Measurements from ENCODE around the gene CX3CR1.

CX3CR1 gene

DNA sequence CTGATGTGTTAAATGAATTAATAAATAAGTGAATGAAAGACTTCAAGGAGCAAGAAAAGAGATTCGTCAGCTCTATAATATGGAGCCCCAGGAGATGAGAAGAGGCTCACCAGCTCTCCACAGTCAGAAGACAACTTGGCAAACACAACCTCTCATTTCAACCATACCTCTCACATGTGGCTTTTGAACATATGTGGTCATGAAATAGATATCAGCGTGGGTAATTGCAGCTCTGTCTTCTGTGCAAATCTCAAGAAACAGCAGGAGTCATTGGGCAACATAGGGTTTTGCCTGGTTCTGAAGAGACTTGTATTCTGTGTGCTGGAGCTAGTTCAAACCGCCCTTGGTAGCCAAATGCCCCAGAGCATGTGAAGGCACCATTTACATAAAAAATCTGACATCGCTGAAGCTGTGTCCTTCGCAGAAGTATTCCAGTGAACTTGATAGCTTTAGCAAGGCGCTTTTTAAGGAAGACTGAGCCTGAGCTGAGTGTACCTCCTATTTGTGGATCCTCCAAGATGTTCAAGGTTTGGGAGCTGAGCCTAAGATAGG is 8.4 kb downstream of the CX3CR1 start:
- in situ Hi-C loops (cut with HindIII; ENCODE audit: low sequenced_read_pairs), result no loop called here
- no peak overlapping the region for H3K4me3 ChIP-seq (ENCODE audit: low read depth, low read length)
- DNase-seq (ENCODE audit: low read depth, low spot score), result no peak
- no peak for TF ChIP-seq CTCF (IDR thresholded peaks at IDR 0.05; ENCODE audit: low read depth, low read length)

- DNase-seq (ENCODE audit: low read depth, low spot score), result no peak
- H3K4me3 ChIP-seq (ENCODE audit: low read depth, low read length), result no peak overlapping the region
- in situ Hi-C loops (cut with HindIII; ENCODE audit: low sequenced_read_pairs), result no loop called here
- no peak for TF ChIP-seq CTCF (IDR thresholded peaks at IDR 0.05; ENCODE audit: low read depth, low read length)
Observed at GRCh38 chr3:39269528-39269927, 10.3 kb downstream of the CX3CR1 start.

GRCh38 chr3:39268549-39268900 is 11.3 kb downstream of the CX3CR1 start:
- in situ Hi-C loops (cut with HindIII; ENCODE audit: low sequenced_read_pairs), result no loop called here
- no peak for DNase-seq (ENCODE audit: low read depth, low spot score)
- no peak for TF ChIP-seq CTCF (IDR thresholded peaks at IDR 0.05; ENCODE audit: low read depth, low read length)
- H3K4me3 ChIP-seq (ENCODE audit: low read depth, low read length), result no peak overlapping the region

DNA sequence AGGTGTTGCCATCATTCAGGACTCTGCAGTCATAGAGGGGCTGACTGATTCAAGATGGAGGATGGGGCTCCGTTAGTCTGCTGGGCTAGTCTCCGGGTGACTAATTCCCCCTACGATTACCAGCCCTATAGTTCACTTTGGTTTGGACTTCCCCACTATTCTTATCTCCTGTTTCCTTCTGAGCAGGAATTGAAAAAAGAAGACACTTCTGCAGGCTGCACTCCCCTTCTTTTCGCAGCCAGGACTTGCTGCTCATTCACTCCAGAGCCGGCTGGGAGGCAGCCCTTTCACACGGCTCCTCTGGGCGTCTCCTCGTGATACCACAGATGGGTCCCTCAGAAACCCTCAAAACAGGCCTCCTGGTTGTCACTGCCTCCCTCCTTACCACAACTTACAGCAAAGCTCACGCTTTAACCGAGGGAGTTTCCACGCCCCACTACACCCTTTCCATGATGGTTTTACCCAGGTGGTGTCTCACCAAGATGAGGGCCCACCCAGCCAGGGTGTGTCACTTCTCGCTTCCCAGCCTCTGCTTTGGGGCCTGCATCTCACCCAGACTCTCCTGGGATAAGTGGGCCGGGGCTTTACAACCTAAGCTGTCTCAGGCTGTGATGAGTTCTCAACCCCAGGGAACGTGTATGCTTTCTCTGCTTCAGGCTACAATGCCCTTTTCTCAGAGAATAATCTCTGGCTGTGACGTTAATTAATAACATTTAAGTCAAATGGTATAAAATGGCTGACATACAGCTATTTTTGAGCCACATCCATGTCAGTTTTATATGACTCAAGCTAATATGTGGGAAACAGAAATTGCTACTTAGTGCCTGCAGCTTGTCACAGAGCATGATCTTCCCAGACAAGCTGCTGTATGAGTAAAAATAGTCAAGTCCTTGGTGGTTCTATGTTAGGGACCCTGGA is 11.9 kb downstream of the CX3CR1 start:
- TF ChIP-seq CTCF (IDR thresholded peaks at IDR 0.05; ENCODE audit: low read depth, low read length), result no peak
- no peak for DNase-seq (ENCODE audit: low read depth, low spot score)
- in situ Hi-C loops (cut with HindIII; ENCODE audit: low sequenced_read_pairs), result no loop called here
- H3K4me3 ChIP-seq (ENCODE audit: low read depth, low read length), result no peak overlapping the region

GRCh38 chr3:39264053-39264452 is 15.8 kb downstream of the CX3CR1 start:
- H3K4me3 ChIP-seq (ENCODE audit: low read depth, low read length), result no peak overlapping the region
- TF ChIP-seq CTCF (IDR thresholded peaks at IDR 0.05; ENCODE audit: low read depth, low read length), result no peak
- DNase-seq (ENCODE audit: low read depth, low spot score), result no peak
- in situ Hi-C loops (cut with HindIII; ENCODE audit: low sequenced_read_pairs), result no loop called here

GRCh38 chr3:39263576-39263975 is 16.3 kb downstream of the CX3CR1 start:
- no peak overlapping the region for H3K4me3 ChIP-seq (ENCODE audit: low read depth, low read length)
- no peak for TF ChIP-seq CTCF (IDR thresholded peaks at IDR 0.05; ENCODE audit: low read depth, low read length)

More at GRCh38 chr3:39263576-39263975, 16.3 kb downstream of the CX3CR1 start:
- in situ Hi-C loops (cut with HindIII; ENCODE audit: low sequenced_read_pairs), result no loop called here
- DNase-seq (ENCODE audit: low read depth, low spot score), result no peak
